GM23248 (cell line): ENCODE measurements around the gene CCDC91. TPM values are rescaled to one million over a fixed set of nuclear protein-coding genes. Genes with fewer than 3 reads are reported as not detected.

ENCODE experiments used
- DNase-seq: peaks from one replicate; pipeline ENCODE4 v3.0.0-alpha.2; 2015
- H2AFZ ChIP-seq: fragments of 200-600 bp; sonication (generic); 2 replicates; pipeline ENCODE4 v1.6.1; 2016; ENCODE audit warnings: antibody characterized with exemption
- H3F3A ChIP-seq: fragments of 200-600 bp; sonication (generic); 2 replicates; pipeline ENCODE4 v1.6.1; 2016; ENCODE audit warnings: mild to moderate bottlenecking, antibody characterized with exemption, mixed run types; ENCODE audit not compliant: insufficient read depth
- H3K27ac ChIP-seq: fragments of 200-600 bp; sonication (generic); 2 replicates; pipeline ENCODE4 v1.5.1; 2016; ENCODE audit warnings: mild to moderate bottlenecking
- H3K27me3 ChIP-seq: fragments of 200-600 bp; sonication (generic); replicated peaks from 2 replicates; pipeline ENCODE4 v1.6.1; 2016; ENCODE audit warnings: mild to moderate bottlenecking; ENCODE audit not compliant: insufficient read depth
- H3K36me3 ChIP-seq: fragments of 200-600 bp; sonication (generic); 2 replicates; pipeline ENCODE4 v1.6.1; 2016; ENCODE audit warnings: low read depth, mild to moderate bottlenecking
- H3K4me1 ChIP-seq: fragments of 200-600 bp; sonication (generic); 2 replicates; pipeline ENCODE4 v1.6.1; 2016; ENCODE audit warnings: mild to moderate bottlenecking; ENCODE audit not compliant: insufficient read depth
- H3K4me2 ChIP-seq: fragments of 200-600 bp; sonication (generic); one replicate; pipeline ENCODE4 v1.6.1; 2016; ENCODE audit warnings: mild to moderate bottlenecking; ENCODE audit not compliant: unreplicated experiment
- H3K4me3 ChIP-seq: fragments of 200-600 bp; sonication (generic); 2 replicates; pipeline ENCODE4 v1.5.1; 2016; ENCODE audit warnings: mild to moderate bottlenecking
- H3K79me2 ChIP-seq: fragments of 200-600 bp; sonication (generic); 2 replicates; pipeline ENCODE4 v1.6.1; 2016; ENCODE audit warnings: mild to moderate bottlenecking; ENCODE audit not compliant: insufficient read depth
- H3K9ac ChIP-seq: fragments of 200-600 bp; sonication (generic); 2 replicates; pipeline ENCODE4 v1.6.1; 2016; ENCODE audit warnings: mild to moderate bottlenecking
- H3K9me2 ChIP-seq: fragments of 200-600 bp; sonication (generic); 2 replicates; pipeline ENCODE4 v1.6.1; 2016; ENCODE audit warnings: mixed run types, mild to moderate bottlenecking, moderate library complexity; ENCODE audit not compliant: insufficient read depth
- H3K9me3 ChIP-seq: fragments of 200-600 bp; sonication (generic); one replicate; pipeline ENCODE4 v1.6.1; 2017; ENCODE audit warnings: low read depth
- H4K20me1 ChIP-seq: fragments of 200-600 bp; sonication (generic); 2 replicates; pipeline ENCODE4 v1.6.0; 2016; ENCODE audit not compliant: insufficient read depth
- EZH2 ChIP-seq: fragments of 200-600 bp; sonication (generic); IDR thresholded peaks from 2 replicates; pipeline ENCODE4 v1.6.1; 2018; ENCODE audit warnings: antibody characterized with exemption, mild to moderate bottlenecking; ENCODE audit not compliant: insufficient read depth, poor library complexity, severe bottlenecking
- EZH2phosphoT487 ChIP-seq: fragments of 200-600 bp; sonication (generic); IDR thresholded peaks from 2 replicates; pipeline ENCODE4 v1.6.1; 2018; ENCODE audit warnings: antibody characterized with exemption, moderate library complexity, mild to moderate bottlenecking, low read depth; ENCODE audit not compliant: insufficient read depth
- WGBS, 2 experiments: methylation state at CpG; one replicate each; pipeline ENCODE4 v1.1.6; 2015 to 2017; ENCODE audit warnings: low lambda C conversion rate in 2 of 2, low coverage in 1 of 2; ENCODE audit errors: missing lambda C conversion rate in 2 of 2; 5-methylcytosine and 5-hydroxymethylcytosine counted together
- in situ Hi-C: fragments of 300-500 bp; cut with MboI; formaldehyde crosslinking; loops from 2 replicates; pipeline ENCODE4 v1.15.0; 2020
- polyA plus RNA-seq: library from polyadenylated mRNA; unstranded; fragments of >200 nt; fragmentation: Nextera tagmentation; extraction: Ambion mirVana; gene quantifications from 2 replicates; pipeline ENCODE4 v1.2.1, GENCODE V29; 2016
- total RNA-seq: library from RNA; depleted of rRNA; stranded (reverse); fragments of >200 nt; shearing (Covaris generic); gene quantifications from 2 replicates; pipeline ENCODE4 v1.2.3, GENCODE V29; 2014

The CCDC91 gene
- total and polyA plus RNA-seq, 2 experiments from 2014 or later: 17.2 to 31.5 TPM

DNA sequence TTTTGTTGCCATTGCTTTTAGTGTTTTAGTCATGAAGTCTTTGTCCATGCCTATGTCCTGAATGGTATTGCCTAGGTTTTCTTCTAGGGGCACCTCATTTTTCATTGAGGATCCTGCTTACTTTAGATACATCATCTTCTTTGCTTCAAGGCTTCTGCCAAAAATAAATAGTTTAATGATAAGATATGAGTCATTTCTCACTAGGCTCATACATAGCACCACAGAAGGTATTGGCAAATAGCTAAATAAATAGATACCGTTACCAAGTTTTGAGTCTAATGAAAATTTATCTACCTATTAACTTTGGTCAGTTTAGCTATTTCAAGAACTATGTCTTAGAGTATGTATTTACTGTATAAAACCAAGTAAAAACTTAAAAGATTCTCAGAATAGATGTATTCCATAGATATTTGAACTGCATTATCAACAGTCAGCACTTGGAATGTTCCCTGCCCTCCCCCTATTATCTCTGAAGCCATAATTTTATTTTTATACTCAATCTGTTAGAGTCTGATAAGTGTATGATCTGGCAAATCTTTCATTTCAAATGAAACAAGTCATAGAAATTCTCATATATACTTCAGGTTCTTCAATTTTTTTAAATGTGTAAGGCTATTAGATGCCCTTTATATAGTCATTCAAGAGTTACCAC, 310.2 kb downstream of the CCDC91 start:
- no peak overlapping the region for H3K9ac ChIP-seq
- no peak for TF ChIP-seq EZH2phosphoT487
- no peak for TF ChIP-seq EZH2
- peaks cover 13% of the 10 kb centered on the region for H3F3A ChIP-seq
- H3K27ac ChIP-seq: no peak overlapping the region
- H3K36me3 ChIP-seq: no peaks in the 10 kb centered on the region
- H2AFZ ChIP-seq: no peak overlapping the region
- H4K20me1 ChIP-seq: no peaks in the 10 kb centered on the region
- H3K27me3 ChIP-seq: no peaks in the 10 kb centered on the region
- H3K79me2 ChIP-seq: no peaks in the 10 kb centered on the region
- no peak overlapping the region for H3K4me3 ChIP-seq
- H3K9me3 ChIP-seq: no peaks in the 10 kb centered on the region
- 0 out of 2 replicates have a peak, but pooled peaks cover 5% of the 10 kb centered on the region for H3K9me2 ChIP-seq
- H3K4me1 ChIP-seq: peaks cover 23% of the 10 kb centered on the region
- WGBS, 2 experiments: 73 to 93% methylated on average over 1 of the region's 1 CpG
- no peak overlapping the region for H3K4me2 ChIP-seq
- in situ Hi-C loops: no loop called here
- peak; percentile 49 for DNase-seq

DNA sequence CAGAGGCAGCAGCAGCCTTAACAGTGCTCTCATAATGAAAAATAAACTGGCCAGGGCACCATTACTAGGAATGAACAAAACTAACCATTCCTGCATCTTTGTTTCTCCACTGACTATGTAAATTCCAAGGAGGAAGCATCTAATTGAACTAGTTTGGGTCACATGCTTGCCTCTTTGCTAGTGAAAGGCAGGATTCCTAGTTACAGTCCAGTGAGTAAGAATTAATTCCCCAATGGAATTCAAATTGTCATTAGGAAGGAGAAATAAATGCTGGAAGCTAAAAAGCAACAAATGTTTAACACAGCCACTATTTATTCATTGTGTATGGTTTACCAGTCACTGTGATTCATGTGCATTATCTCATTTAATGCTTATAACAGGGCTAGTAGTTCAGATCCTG, 316.0 kb downstream of the CCDC91 start:
- H3K4me2 ChIP-seq: peak overlapping the region; percentile 16
- in situ Hi-C loops: no loop called here
- no peaks in the 10 kb centered on the region for H3K36me3 ChIP-seq

GRCh38 chr12:28507033-28507432, 316.8 kb downstream of the CCDC91 start:
- H3K4me3 ChIP-seq: no peak overlapping the region
- H2AFZ ChIP-seq: no peak overlapping the region
- peaks cover 21% of the 10 kb centered on the region for H3K4me1 ChIP-seq
- no peaks in the 10 kb centered on the region for H3K79me2 ChIP-seq
- H4K20me1 ChIP-seq: no peaks in the 10 kb centered on the region
- no peaks in the 10 kb centered on the region for H3K36me3 ChIP-seq
- peak overlapping the region; percentile 5; the same call in 1 of the 2 replicates for H3K27ac ChIP-seq
- no peak overlapping the region for H3K9ac ChIP-seq
- H3K9me2 ChIP-seq: no peaks in the 10 kb centered on the region
- H3K9me3 ChIP-seq: no peaks in the 10 kb centered on the region
- no peaks in the 10 kb centered on the region for H3K27me3 ChIP-seq
- H3F3A ChIP-seq: peaks cover 21% of the 10 kb centered on the region
- peak overlapping the region; percentile 16 for H3K4me2 ChIP-seq
- TF ChIP-seq EZH2 (no peak), EZH2phosphoT487 (no peak)
- in situ Hi-C loops: no loop called here
- DNase-seq: peak; percentile 41

More for the DNA sequence above, 316.0 kb downstream of the CCDC91 start:
- TF ChIP-seq EZH2phosphoT487 (no peak), EZH2 (no peak)
- peaks cover 21% of the 10 kb centered on the region for H3F3A ChIP-seq
- H3K79me2 ChIP-seq: no peaks in the 10 kb centered on the region
- H3K9me2 ChIP-seq: no peaks in the 10 kb centered on the region
- H3K4me3 ChIP-seq: no peak overlapping the region
- no peaks in the 10 kb centered on the region for H4K20me1 ChIP-seq
- 0 out of 2 replicates have a peak overlapping the region, but pooled peaks have one; percentile 5 for H3K27ac ChIP-seq
- H2AFZ ChIP-seq: no peak overlapping the region
- peak; percentile 18 for DNase-seq
- H3K4me1 ChIP-seq: peaks cover 21% of the 10 kb centered on the region
- H3K9ac ChIP-seq: no peak overlapping the region
- no peaks in the 10 kb centered on the region for H3K27me3 ChIP-seq
- no peaks in the 10 kb centered on the region for H3K9me3 ChIP-seq

GRCh38 chr12:28507867-28508266, 317.6 kb downstream of the CCDC91 start:
- Histone ChIP-seq H2AFZ (no peak overlapping the region), H3K79me2 (no peaks in the 10 kb centered on the region), H3K9ac (no peak overlapping the region), H3K4me1 (peaks cover 21% of the 10 kb centered on the region), H3F3A (peaks cover 21% of the 10 kb centered on the region), H3K9me2 (no peaks in the 10 kb centered on the region), H3K9me3 (no peaks in the 10 kb centered on the region), H4K20me1 (no peaks in the 10 kb centered on the region), H3K36me3 (no peaks in the 10 kb centered on the region), H3K4me3 (no peak overlapping the region), H3K27ac (no peak overlapping the region), H3K4me2 (no peak overlapping the region), H3K27me3 (no peaks in the 10 kb centered on the region)
- 89% methylated on average over 3 of the region's 3 CpGs for WGBS, 2 experiments
- in situ Hi-C loops: no loop called here
- no peak for TF ChIP-seq EZH2phosphoT487
- TF ChIP-seq EZH2: no peak
- peak; percentile 7 for DNase-seq

DNA sequence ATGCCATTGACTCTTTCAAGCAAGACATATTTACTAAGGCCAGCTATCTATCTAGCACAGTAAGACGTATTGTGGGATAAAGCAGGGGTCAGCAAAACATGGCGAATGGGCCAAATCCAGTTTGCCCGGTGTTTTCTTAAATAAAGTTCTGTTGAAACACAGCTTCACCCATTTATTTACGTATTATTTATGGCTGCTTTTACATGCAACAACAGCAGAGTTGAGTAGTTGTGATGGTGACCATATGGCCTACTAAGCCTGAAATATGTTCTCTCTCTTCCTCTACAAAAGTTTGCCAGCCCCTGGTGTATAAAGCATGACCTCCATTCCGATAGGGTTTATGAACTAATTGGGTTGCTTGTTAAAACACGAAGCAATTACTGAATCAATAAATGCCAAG, 322.1 kb downstream of the CCDC91 start:
- H3K9me3 ChIP-seq: no peaks in the 10 kb centered on the region
- H3K4me3 ChIP-seq: no peak overlapping the region
- no peak overlapping the region for H3K27ac ChIP-seq
- peaks cover 5% of the 10 kb centered on the region for H3K4me1 ChIP-seq
- H3K36me3 ChIP-seq: no peaks in the 10 kb centered on the region
- WGBS, 2 experiments: 72 to 73% methylated on average over 6 of the region's 6 CpGs
- peaks cover 4% of the 10 kb centered on the region for H3F3A ChIP-seq
- H2AFZ ChIP-seq: no peak overlapping the region
- no peaks in the 10 kb centered on the region for H3K27me3 ChIP-seq
- in situ Hi-C loops: no loop called here
- no peak for TF ChIP-seq EZH2phosphoT487
- no peak for TF ChIP-seq EZH2
- H3K9ac ChIP-seq: no peak overlapping the region
- DNase-seq: no peak
- H4K20me1 ChIP-seq: no peaks in the 10 kb centered on the region
- H3K9me2 ChIP-seq: no peaks in the 10 kb centered on the region
- H3K79me2 ChIP-seq: no peaks in the 10 kb centered on the region
- no peak overlapping the region for H3K4me2 ChIP-seq
